Suprapubic skin (tissue), 4 donors: ENCODE measurements around the gene GRIP2. TPM values are rescaled to one million over a fixed set of nuclear protein-coding genes. Genes with fewer than 3 reads are reported as not detected.

Experiments
- DNase-seq, 2 donors: peaks; one replicate each; pipeline ENCODE4 v3.0.0-alpha.2; 2019; ENCODE audit warnings: low spot score in 2 of 2
- H3K27ac ChIP-seq: fragments of 200-600 bp; sonication (generic); one replicate; pipeline ENCODE4 v1.5.1; 2019
- H3K27me3 ChIP-seq: fragments of 200-600 bp; sonication (generic); one replicate; pipeline ENCODE4 v1.5.1; 2019
- H3K36me3 ChIP-seq: fragments of 200-600 bp; sonication (generic); one replicate; pipeline ENCODE4 v1.5.1; 2019
- H3K4me1 ChIP-seq: fragments of 200-600 bp; sonication (generic); one replicate; pipeline ENCODE4 v1.5.1; 2019
- H3K4me3 ChIP-seq: fragments of 200-600 bp; sonication (generic); one replicate; pipeline ENCODE4 v1.5.1; 2019; ENCODE audit warnings: mild to moderate bottlenecking
- H3K9me3 ChIP-seq: fragments of 200-600 bp; sonication (generic); one replicate; pipeline ENCODE4 v1.5.1; 2019
- CTCF ChIP-seq, 2 donors: fragments of 200-600 bp in 1 of 2; fragments of 450-650 bp in 1 of 2; sonication (generic) in 1 of 2; IDR thresholded peaks; one replicate each; pipeline ENCODE4 v1.5.1; 2016 to 2019; ENCODE audit warnings: antibody characterized with exemption in 2 of 2, mild to moderate bottlenecking in 1 of 2, moderate library complexity in 1 of 2
- EP300 ChIP-seq: sonication (generic); formaldehyde crosslinking; IDR thresholded peaks from one replicate; pipeline ENCODE4 v1.6.1; 2017; ENCODE audit warnings: antibody characterized with exemption
- POLR2A ChIP-seq, 2 donors: fragments of 450-650 bp; IDR thresholded peaks; one replicate each; pipeline ENCODE4 v1.6.1; 2017; ENCODE audit warnings: antibody characterized with exemption in 2 of 2, mild to moderate bottlenecking in 2 of 2, moderate library complexity in 2 of 2
- POLR2AphosphoS5 ChIP-seq, 3 donors: sonication (generic); formaldehyde crosslinking; IDR thresholded peaks; one replicate each; pipeline ENCODE4 v1.6.1; 2017; ENCODE audit warnings: antibody characterized with exemption in 3 of 3
- WGBS: methylation state at CpG from one replicate; pipeline ENCODE4 v1.1.5; 2018; 5-methylcytosine and 5-hydroxymethylcytosine counted together
- total RNA-seq, 4 donors: library from RNA; depleted of rRNA; stranded (reverse); fragments of >200 nt; gene quantifications; one replicate each; pipeline ENCODE4 v1.1.0, GENCODE V29; 2016

GRIP2 gene
- total RNA-seq, 4 donors from 2014 or later, result 0.65 to 5.8 (median 3.0) TPM

GRCh38 chr3:14507305-14507741 is 32.8 kb downstream of the GRIP2 start:
- Histone ChIP-seq H3K9me3 (no peaks in the 10 kb centered on the region), H3K27ac (no peak overlapping the region), H3K27me3 (no peaks in the 10 kb centered on the region), H3K4me1 (peaks cover 3% of the 10 kb centered on the region), H3K4me3 (no peak overlapping the region), H3K36me3 (no peaks in the 10 kb centered on the region)
- 81% methylated on average over 12 of the region's 13 CpGs for WGBS
- peak in 1 of 2 donors; percentile 59 for DNase-seq
- no peak for TF ChIP-seq POLR2A (IDR thresholded peaks at IDR 0.05)
- TF ChIP-seq CTCF (IDR thresholded peaks at IDR 0.05), result no peak
- no peak for TF ChIP-seq EP300
- TF ChIP-seq POLR2AphosphoS5 (IDR thresholded peaks at IDR 0.05), result no peak

GRCh38 chr3:14506626-14507304 is 33.4 kb downstream of the GRIP2 start:
- 83% methylated on average over 5 of the region's 15 CpGs for WGBS

GRCh38 chr3:14505803-14506500 is 34.2 kb downstream of the GRIP2 start:
- DNase-seq, result peak in 1 of 2 donors; percentile 78
- peaks cover 3% of the 10 kb centered on the region for H3K4me1 ChIP-seq
- no peaks in the 10 kb centered on the region for H3K27me3 ChIP-seq
- no peaks in the 10 kb centered on the region for H3K9me3 ChIP-seq
- 60% methylated on average over 1 of the region's 16 CpGs for WGBS
- no peak overlapping the region for H3K4me3 ChIP-seq
- TF ChIP-seq CTCF (IDR thresholded peaks at IDR 0.05) (no peak), EP300 (no peak), POLR2A (IDR thresholded peaks at IDR 0.05) (no peak), POLR2AphosphoS5 (IDR thresholded peaks at IDR 0.05) (no peak)
- no peaks in the 10 kb centered on the region for H3K36me3 ChIP-seq
- H3K27ac ChIP-seq, result no peak overlapping the region

More at GRCh38 chr3:14506626-14507304, 33.4 kb downstream of the GRIP2 start:
- no peaks in the 10 kb centered on the region for H3K27me3 ChIP-seq
- TF ChIP-seq CTCF (IDR thresholded peaks at IDR 0.05) (no peak), POLR2A (IDR thresholded peaks at IDR 0.05) (no peak), POLR2AphosphoS5 (IDR thresholded peaks at IDR 0.05) (no peak), EP300 (no peak)
- H3K27ac ChIP-seq, result no peak overlapping the region
- no peaks in the 10 kb centered on the region for H3K36me3 ChIP-seq
- peak in 1 of 2 donors; percentile 47 for DNase-seq
- peaks cover 3% of the 10 kb centered on the region for H3K4me1 ChIP-seq
- no peaks in the 10 kb centered on the region for H3K9me3 ChIP-seq
- no peak overlapping the region for H3K4me3 ChIP-seq

- H3K4me3 ChIP-seq, result no peak overlapping the region
- no peak overlapping the region for H3K27ac ChIP-seq
- no peaks in the 10 kb centered on the region for H3K9me3 ChIP-seq
- no peaks in the 10 kb centered on the region for H3K36me3 ChIP-seq
- H3K27me3 ChIP-seq, result no peaks in the 10 kb centered on the region
- DNase-seq, result peak; percentile 26 to 69
- 83% methylated on average over 20 of the region's 22 CpGs for WGBS
- no peak for TF ChIP-seq POLR2AphosphoS5 (IDR thresholded peaks at IDR 0.05)
- no peak for TF ChIP-seq POLR2A (IDR thresholded peaks at IDR 0.05)
- TF ChIP-seq CTCF (IDR thresholded peaks at IDR 0.05), result no peak
- no peak for TF ChIP-seq EP300
- H3K4me1 ChIP-seq, result peaks cover 3% of the 10 kb centered on the region
Observed at GRCh38 chr3:14505001-14505802, 34.9 kb downstream of the GRIP2 start.

- DNase-seq, result peak in 1 of 2 donors; percentile 34
- Histone ChIP-seq H3K9me3 (no peaks in the 10 kb centered on the region), H3K27me3 (no peaks in the 10 kb centered on the region), H3K36me3 (no peaks in the 10 kb centered on the region), H3K4me3 (no peak overlapping the region), H3K4me1 (no peaks in the 10 kb centered on the region), H3K27ac (no peak overlapping the region)
- 91% methylated on average over 18 of the region's 20 CpGs for WGBS
- TF ChIP-seq POLR2A (IDR thresholded peaks at IDR 0.05), result no peak
- TF ChIP-seq POLR2AphosphoS5 (IDR thresholded peaks at IDR 0.05), result no peak
- no peak for TF ChIP-seq EP300
- TF ChIP-seq CTCF (IDR thresholded peaks at IDR 0.05), result no peak
Observed at GRCh38 chr3:14503706-14504065, 36.5 kb downstream of the GRIP2 start.
